Activated T-helper 17 cell treated with anti-CD3 and anti-CD28 coated beads, Interleukin-2, amount 50 U/mL, for 72 hours (primary cell): Measurements from ENCODE around the gene SAMD11. TPM values are rescaled to one million over a fixed set of nuclear protein-coding genes. Genes with fewer than 3 reads are reported as not detected.

Experiments used
- ATAC-seq: fragments of 150-1000 bp; cut with Tn5 transposase; replicated peaks from 2 replicates; pipeline ENCODE4 v1.10.0; 2021; ENCODE audit warnings: mild to moderate bottlenecking, moderate library complexity
- H3K27ac Mint-ChIP-seq: one replicate; pipeline ENCODE4 v1.8.0; 2022; ENCODE audit warnings: mixed read lengths
- H3K27me3 Mint-ChIP-seq: one replicate; pipeline ENCODE4 v1.8.0; 2022; ENCODE audit warnings: mixed read lengths
- H3K36me3 Mint-ChIP-seq: one replicate; pipeline ENCODE4 v1.8.0; 2022; ENCODE audit warnings: low read depth, mild to moderate bottlenecking, mixed read lengths
- H3K4me1 Mint-ChIP-seq: one replicate; pipeline ENCODE4 v1.8.0; 2022; ENCODE audit warnings: mixed read lengths
- H3K4me3 Mint-ChIP-seq: one replicate; pipeline ENCODE4 v1.8.0; 2022; ENCODE audit warnings: mild to moderate bottlenecking, mixed read lengths
- H3K9me3 Mint-ChIP-seq: one replicate; pipeline ENCODE4 v1.8.0; 2022; ENCODE audit warnings: mixed read lengths
- total RNA-seq, 2 donors: library from RNA; stranded (reverse); gene quantifications; one replicate each; pipeline ENCODE4 v1.2.3, GENCODE V29; 2022

Gene SAMD11
- total RNA-seq, 2 donors from 2014 or later, result not detected

GRCh38 chr1:952603-953002 lies 28.9 kb downstream of the SAMD11 start:
- H3K9me3 Mint-ChIP-seq, result no peaks in the 10 kb centered on the region
- H3K36me3 Mint-ChIP-seq, result peaks cover 94% of the 10 kb centered on the region
- no peak overlapping the region for H3K27ac Mint-ChIP-seq
- H3K27me3 Mint-ChIP-seq, result no peaks in the 10 kb centered on the region
- H3K4me1 Mint-ChIP-seq, result peaks cover 10% of the 10 kb centered on the region
- ATAC-seq, result no peak
- no peak overlapping the region for H3K4me3 Mint-ChIP-seq

GRCh38 chr1:953524-954320 lies 30.0 kb downstream of the SAMD11 start:
- no peaks in the 10 kb centered on the region for H3K27me3 Mint-ChIP-seq
- no peaks in the 10 kb centered on the region for H3K9me3 Mint-ChIP-seq
- H3K36me3 Mint-ChIP-seq, result peaks cover 92% of the 10 kb centered on the region
- H3K27ac Mint-ChIP-seq, result no peak overlapping the region
- H3K4me1 Mint-ChIP-seq, result peaks cover 13% of the 10 kb centered on the region
- no peak for ATAC-seq
- no peak overlapping the region for H3K4me3 Mint-ChIP-seq

GRCh38 chr1:954927-955326 lies 31.2 kb downstream of the SAMD11 start:
- Mint-ChIP-seq H3K36me3 (peaks cover 80% of the 10 kb centered on the region), H3K27me3 (no peaks in the 10 kb centered on the region), H3K27ac (no peak overlapping the region), H3K4me1 (peaks cover 13% of the 10 kb centered on the region), H3K9me3 (no peaks in the 10 kb centered on the region), H3K4me3 (no peak overlapping the region)
- no peak for ATAC-seq

- Mint-ChIP-seq H3K4me3 (no peak overlapping the region), H3K36me3 (peaks cover 75% of the 10 kb centered on the region), H3K9me3 (no peaks in the 10 kb centered on the region), H3K27ac (no peak overlapping the region), H3K4me1 (peaks cover 13% of the 10 kb centered on the region), H3K27me3 (no peaks in the 10 kb centered on the region)
- no peak for ATAC-seq
Observed at GRCh38 chr1:955474-955873, 31.8 kb downstream of the SAMD11 start.

GRCh38 chr1:956636-957035 lies 32.9 kb downstream of the SAMD11 start:
- H3K36me3 Mint-ChIP-seq, result peaks cover 63% of the 10 kb centered on the region

GRCh38 chr1:958823-959730 lies 35.4 kb downstream of the SAMD11 start, which contains the start of gene NOC2L:
NOC2L (minus strand) TSS chr1:959256; CDS start chr1:959240, 16 bp downstream.
- Mint-ChIP-seq H3K4me3 (peak within 1 kb of the TSS; percentile 90), H3K4me1 (peaks cover 13% of the 10 kb centered on the region), H3K9me3 (no peaks in the 10 kb centered on the region), H3K36me3 (peaks cover 49% of the 10 kb centered on the region), H3K27ac (peak within 1 kb of the TSS; percentile 76), H3K27me3 (no peaks in the 10 kb centered on the region)
- ATAC-seq, result peak; percentile 93

More at GRCh38 chr1:956636-957035, 32.9 kb downstream of the SAMD11 start:
- H3K9me3 Mint-ChIP-seq, result no peaks in the 10 kb centered on the region
- H3K4me3 Mint-ChIP-seq, result no peak overlapping the region
- H3K4me1 Mint-ChIP-seq, result peaks cover 13% of the 10 kb centered on the region
- H3K27me3 Mint-ChIP-seq, result no peaks in the 10 kb centered on the region
- no peak overlapping the region for H3K27ac Mint-ChIP-seq
- ATAC-seq, result no peak

- Mint-ChIP-seq H3K27ac (no peak overlapping the region), H3K36me3 (peaks cover 41% of the 10 kb centered on the region), H3K4me1 (peaks cover 13% of the 10 kb centered on the region), H3K9me3 (no peaks in the 10 kb centered on the region), H3K27me3 (no peaks in the 10 kb centered on the region), H3K4me3 (peak overlapping the region; percentile 90)
- ATAC-seq, result peak; percentile 29
Observed at GRCh38 chr1:959731-960362, 36.1 kb downstream of the SAMD11 start.

GRCh38 chr1:960363-961131 lies 36.8 kb downstream of the SAMD11 start, which contains the start of gene KLHL17:
KLHL17 (plus strand) TSS chr1:960584; CDS start chr1:960694, 110 bp downstream.
- Mint-ChIP-seq H3K4me3 (peak within 1 kb of the TSS; percentile 90), H3K27me3 (no peaks in the 10 kb centered on the region), H3K4me1 (peaks cover 7% of the 10 kb centered on the region), H3K9me3 (no peaks in the 10 kb centered on the region), H3K36me3 (peaks cover 34% of the 10 kb centered on the region), H3K27ac (no peak within 1 kb of the TSS)
- ATAC-seq, result peak; percentile 64

- no peak overlapping the region for H3K27ac Mint-ChIP-seq
- no peaks in the 10 kb centered on the region for H3K9me3 Mint-ChIP-seq
- peak overlapping the region; percentile 42 for H3K4me3 Mint-ChIP-seq
- H3K36me3 Mint-ChIP-seq, result peaks cover 28% of the 10 kb centered on the region
- ATAC-seq, result no peak
- H3K27me3 Mint-ChIP-seq, result no peaks in the 10 kb centered on the region
- peaks cover 7% of the 10 kb centered on the region for H3K4me1 Mint-ChIP-seq
Observed at GRCh38 chr1:961132-961669, 37.5 kb downstream of the SAMD11 start.

- ATAC-seq, result no peak
Observed at GRCh38 chr1:962381-963300, 38.9 kb downstream of the SAMD11 start.

GRCh38 chr1:963301-963651 lies 39.6 kb downstream of the SAMD11 start:
- ATAC-seq, result no peak
- peaks cover 9% of the 10 kb centered on the region for H3K36me3 Mint-ChIP-seq
- H3K27ac Mint-ChIP-seq, result no peak overlapping the region
- H3K4me3 Mint-ChIP-seq, result no peak overlapping the region
- no peaks in the 10 kb centered on the region for H3K4me1 Mint-ChIP-seq
- H3K27me3 Mint-ChIP-seq, result no peaks in the 10 kb centered on the region
- H3K9me3 Mint-ChIP-seq, result no peaks in the 10 kb centered on the region

More at GRCh38 chr1:962381-963300, 38.9 kb downstream of the SAMD11 start:
- Mint-ChIP-seq H3K36me3 (peaks cover 15% of the 10 kb centered on the region), H3K27ac (no peak overlapping the region), H3K9me3 (no peaks in the 10 kb centered on the region), H3K27me3 (no peaks in the 10 kb centered on the region), H3K4me3 (peak overlapping the region; percentile 42), H3K4me1 (peaks cover 3% of the 10 kb centered on the region)

GRCh38 chr1:963746-964525 lies 40.2 kb downstream of the SAMD11 start:
- Mint-ChIP-seq H3K27me3 (no peaks in the 10 kb centered on the region), H3K9me3 (no peaks in the 10 kb centered on the region), H3K4me3 (no peak overlapping the region), H3K36me3 (peaks cover 6% of the 10 kb centered on the region), H3K27ac (no peak overlapping the region), H3K4me1 (no peaks in the 10 kb centered on the region)
- ATAC-seq, result no peak
